H1 (cell line): ENCODE results near the gene CCDC174. TPM values are rescaled to one million over a fixed set of nuclear protein-coding genes. Genes with fewer than 3 reads are reported as not detected.

Experiments used
- CTCF ChIA-PET: fragments of 300-600 bp; sonication (Branson Sonifier 250); formaldehyde crosslinking; loops from one replicate; lab custom pipeline; 2021; ENCODE audit not compliant: partially characterized antibody; lab: Charles Lee
- POLR2A ChIA-PET: fragments of 300-600 bp; sonication (Branson Sonifier 250); formaldehyde crosslinking; loops from one replicate; lab custom pipeline; 2021; ENCODE audit warnings: inconsistent platforms; ENCODE audit not compliant: partially characterized antibody; lab: Charles Lee
- DNase-seq, 2 experiments: peaks; one replicate each; pipeline versions ENCODE4 v3.0.0 to v3.0.0-alpha.2; 2010 to 2022; ENCODE audit warnings: low spot score in 2 of 2, low read depth in 1 of 2, mixed read lengths in 1 of 2
- FAIRE-seq: peaks from 2 replicates; lab custom pipeline; 2011; peaks lifted over from hg19 to GRCh38; lab: Jason Lieb, UNC
- H2AFZ ChIP-seq: 2 replicates; pipeline ENCODE4 v1.8.1; 2012; ENCODE audit warnings: low read length, inconsistent platforms
- H2AK5ac ChIP-seq: 2 replicates; pipeline ENCODE4 v1.6.1; 2013; ENCODE audit warnings: low read depth, low read length
- H2BK120ac ChIP-seq: replicated peaks from 2 replicates; pipeline ENCODE3; 2013; ENCODE audit warnings: low read depth, low read length, inconsistent platforms
- H2BK12ac ChIP-seq: 2 replicates; pipeline ENCODE4 v1.6.1; 2013; ENCODE audit warnings: low read depth, low read length
- H2BK15ac ChIP-seq: 2 replicates; pipeline ENCODE4 v1.6.1; 2013; ENCODE audit warnings: low read length
- H2BK20ac ChIP-seq: 2 replicates; pipeline ENCODE4 v1.6.1; 2013; ENCODE audit warnings: low read length
- H2BK5ac ChIP-seq: 2 replicates; pipeline ENCODE4 v1.6.1; 2013; ENCODE audit warnings: low read depth, low read length
- H3K14ac ChIP-seq: 2 replicates; pipeline ENCODE4 v1.6.1; 2013; ENCODE audit warnings: inconsistent platforms; ENCODE audit not compliant: insufficient read length
- H3K18ac ChIP-seq: 2 replicates; pipeline ENCODE4 v1.6.1; 2013; ENCODE audit warnings: low read length; ENCODE audit errors: extremely low read depth
- H3K23ac ChIP-seq: 2 replicates; pipeline ENCODE4 v1.6.1; 2013; ENCODE audit warnings: inconsistent platforms; ENCODE audit not compliant: insufficient read length
- H3K23me2 ChIP-seq: 2 replicates; pipeline ENCODE4 v1.6.1; 2013; ENCODE audit warnings: low read depth, low read length
- H3K27ac ChIP-seq: 2 replicates; pipeline ENCODE4 v1.6.1; 2011; ENCODE audit warnings: low read depth, low read length, inconsistent platforms
- H3K27me3 ChIP-seq, 4 experiments: replicated peaks in 1 of 4; 1 replicate in 1 of 4; 2 replicates in 3 of 4; pipeline versions ENCODE4 v1.6.1 to v1.8.1; 2011 to 2013; ENCODE audit warnings: low read length in 3 of 4, mild to moderate bottlenecking in 3 of 4, inconsistent platforms in 2 of 4, mixed read lengths in 2 of 4, moderate library complexity in 1 of 4; ENCODE audit not compliant: control insufficient read depth in 3 of 4, insufficient read depth in 3 of 4; ENCODE audit errors: extremely low read depth in 1 of 4
- H3K36me3 ChIP-seq, 4 experiments: 2 replicates each; pipeline versions ENCODE4 v1.6.1 to v1.8.1; 2011 to 2013; ENCODE audit warnings: mild to moderate bottlenecking in 4 of 4, low read length in 3 of 4, moderate library complexity in 2 of 4, control low read depth in 1 of 4, inconsistent platforms in 1 of 4; ENCODE audit not compliant: insufficient read depth in 4 of 4, control insufficient read depth in 2 of 4
- H3K4ac ChIP-seq: replicated peaks from 2 replicates; pipeline ENCODE3; 2013; ENCODE audit warnings: low read length, low read depth, mixed read lengths, inconsistent platforms; ENCODE audit not compliant: insufficient read length
- H3K4me1 ChIP-seq, 4 experiments: replicated peaks in 1 of 4; 1 replicate in 1 of 4; 2 replicates in 3 of 4; pipeline versions ENCODE4 v1.6.1 to v1.8.1; 2011 to 2013; ENCODE audit warnings: low read length in 3 of 4, inconsistent platforms in 2 of 4, mixed read lengths in 1 of 4; ENCODE audit not compliant: insufficient read depth in 4 of 4, control insufficient read depth in 3 of 4
- H3K4me2 ChIP-seq, 2 experiments: 2 replicates each; pipeline versions ENCODE4 v1.6.1 to v1.8.1; 2011 to 2013; ENCODE audit warnings: low read depth in 2 of 2, low read length in 2 of 2, control low read depth in 1 of 2, inconsistent platforms in 1 of 2, mild to moderate bottlenecking in 1 of 2; ENCODE audit not compliant: insufficient read depth in 1 of 2
- H3K4me3 ChIP-seq, 4 experiments: fragments of 200-600, 300-600 bp in 1 of 4; sonication (generic), shearing (Covaris generic), sonication (Bioruptor Twin) in 1 of 4; 2 replicates each; pipeline versions ENCODE4 v1.5.1 to v1.8.1; 2011 to 2016; ENCODE audit warnings: low read length in 4 of 4, low read depth in 3 of 4, control low read depth in 2 of 4, inconsistent platforms in 2 of 4, mild to moderate bottlenecking in 2 of 4, mixed read lengths in 1 of 4, moderate library complexity in 1 of 4; ENCODE audit not compliant: insufficient read depth in 2 of 4; ENCODE audit errors: extremely low read depth in 1 of 4
- H3K56ac ChIP-seq: replicated peaks from 2 replicates; pipeline ENCODE3; 2013; ENCODE audit warnings: low read depth, mild to moderate bottlenecking, mixed read lengths, low read length, inconsistent platforms; ENCODE audit not compliant: insufficient read length
- H3K79me1 ChIP-seq: 2 replicates; pipeline ENCODE4 v1.6.1; 2013; ENCODE audit warnings: low read depth, low read length, control low read depth
- H3K79me2 ChIP-seq, 2 experiments: 2 replicates each; pipeline versions ENCODE4 v1.6.1 to v1.8.1; 2012 to 2013; ENCODE audit warnings: low read length in 2 of 2, mild to moderate bottlenecking in 2 of 2, inconsistent platforms in 1 of 2; ENCODE audit not compliant: insufficient read depth in 2 of 2, control insufficient read depth in 1 of 2
- H3K9ac ChIP-seq, 4 experiments: replicated peaks in 1 of 4; 1 replicate in 1 of 4; 2 replicates in 3 of 4; pipeline versions ENCODE4 v1.6.1 to v1.8.1; 2011 to 2013; ENCODE audit warnings: low read depth in 3 of 4, low read length in 3 of 4, control low read depth in 2 of 4, mild to moderate bottlenecking in 2 of 4, moderate library complexity in 2 of 4, inconsistent platforms in 1 of 4; ENCODE audit errors: extremely low read depth in 1 of 4
- H3K9me3 ChIP-seq, 2 experiments: 2 replicates each; pipeline versions ENCODE4 v1.6.1 to v1.8.1; 2012 to 2013; ENCODE audit warnings: mild to moderate bottlenecking in 2 of 2, moderate library complexity in 2 of 2, control low read depth in 1 of 2, inconsistent platforms in 1 of 2, low read depth in 1 of 2, low read length in 1 of 2, mixed read lengths in 1 of 2; ENCODE audit not compliant: insufficient read depth in 2 of 2
- H4K20me1 ChIP-seq, 2 experiments: replicated peaks in 1 of 2; 2 replicates each; pipeline versions ENCODE3 to v1.8.1; 2011 to 2013; ENCODE audit warnings: inconsistent platforms in 2 of 2, low read length in 2 of 2, mild to moderate bottlenecking in 1 of 2; ENCODE audit not compliant: insufficient read depth in 2 of 2, control insufficient read depth in 1 of 2
- H4K5ac ChIP-seq: 2 replicates; pipeline ENCODE4 v1.6.1; 2013; ENCODE audit warnings: low read length, low read depth, mixed read lengths, inconsistent platforms; ENCODE audit not compliant: insufficient read length
- H4K8ac ChIP-seq: 2 replicates; pipeline ENCODE4 v1.8.0; 2013; ENCODE audit warnings: mild to moderate bottlenecking, moderate library complexity, low read length, inconsistent platforms; ENCODE audit not compliant: insufficient read depth; ENCODE audit errors: extremely low read depth
- H4K91ac ChIP-seq: replicated peaks from 2 replicates; pipeline ENCODE3; 2013; ENCODE audit warnings: low read length, mixed read lengths, inconsistent platforms; ENCODE audit not compliant: insufficient read length
- ASH2L ChIP-seq: fragments of 200-600, 300-600 bp; sonication (generic); IDR thresholded peaks from one replicate; pipeline ENCODE4 v1.7.1; 2017; ENCODE audit warnings: low read length
- BRCA1 ChIP-seq: IDR thresholded peaks from 2 replicates; pipeline ENCODE4 v1.6.1; 2012; ENCODE audit warnings: low read depth, low read length, improper control_type of control experiment
- CBX5 ChIP-seq: fragments of 300-800, 300-1000 bp; sonication (generic); IDR thresholded peaks from 2 replicates; pipeline ENCODE4 v1.7.1; 2016; ENCODE audit warnings: antibody characterized with exemption, low read length, low read depth
- POLR2AphosphoS5 ChIP-seq: IDR thresholded peaks from 2 replicates; pipeline ENCODE4 v1.6.1; 2011; ENCODE audit warnings: low read depth, low read length
- RFX5 ChIP-seq: IDR thresholded peaks from 2 replicates; pipeline ENCODE4 v1.6.1; 2011; ENCODE audit warnings: low read depth, low read length, improper control_type of control experiment, borderline replicate concordance
- SP1 ChIP-seq: IDR thresholded peaks from 2 replicates; pipeline ENCODE4 v1.6.1; 2011; ENCODE audit warnings: low read depth, low read length
- TAF1 ChIP-seq: IDR thresholded peaks from 2 replicates; pipeline ENCODE4 v1.6.1; 2011; ENCODE audit warnings: mild to moderate bottlenecking, low read depth, low read length
- WGBS, 2 experiments: shearing (Covaris generic) in 1 of 2; methylation state at CpG; one replicate each; pipeline versions ENCODE4 v1.1.6 to v1.1.7; 2013 to 2015; ENCODE audit warnings: low lambda C conversion rate in 2 of 2, mixed read lengths in 2 of 2, inconsistent platforms in 1 of 2, low coverage in 1 of 2, missing lambda C conversion rate in 1 of 2; ENCODE audit not compliant: insufficient replicate concordance in 2 of 2, insufficient coverage in 1 of 2, insufficient read length in 1 of 2; ENCODE audit errors: extremely low coverage in 1 of 2, missing lambda C conversion rate in 1 of 2; 5-methylcytosine and 5-hydroxymethylcytosine counted together
- polyA plus RNA-seq, 7 experiments: library from polyadenylated mRNA; depleted of rRNA in 3 of 7; stranded (reverse) in 5 of 7; unstranded in 2 of 7; fragments of >200 nt in 5 of 7; fragments of 200-250 nt in 2 of 7; gene quantifications; 1 replicate in 5 of 7; 2 replicates in 1 of 7; 4 replicates in 1 of 7; pipeline versions ENCODE4 v1.2.1 to v1.2.3, GENCODE V29; 2011 to 2013; ENCODE audit warnings: missing spikeins in 2 of 7, mixed read lengths in 2 of 7
- total RNA-seq: library from RNA; stranded (reverse); fragmentation: NEBNext Ultra II Directional; extraction: Animal tissue kit (Norgen Biotek cat#: 25700); gene quantifications from 2 replicates; pipeline ENCODE4 v1.2.1, GENCODE V29; 2021

CCDC174 gene
- total and polyA plus RNA-seq, 2 of the 8 experiments (the other 6 are each of a cell fraction or from before 2014, with no cell fraction given) = 3.5 to 11.9 TPM

GRCh38 chr3:14658978-14659377, 7.4 kb downstream of the CCDC174 start:
- Histone ChIP-seq H3K27ac (no peak overlapping the region), H4K5ac (no peak overlapping the region), H2BK120ac (no peak overlapping the region), H2BK20ac (no peak overlapping the region), H3K23me2 (no peaks in the 10 kb centered on the region), H3K4me3 (no peak overlapping the region), H4K8ac (no peak overlapping the region), H2BK12ac (no peak overlapping the region), H4K20me1 (no peaks in the 10 kb centered on the region), H3K27me3 (no peaks in the 10 kb centered on the region), H3K79me2 (no peaks in the 10 kb centered on the region), H4K91ac (no peak overlapping the region), H3K56ac (no peak overlapping the region), H2BK5ac (no peak overlapping the region), H3K9ac (no peak overlapping the region), H3K4me1 (no peaks in the 10 kb centered on the region), H3K4me2 (no peak overlapping the region), H3K4ac (no peak overlapping the region), H3K79me1 (no peaks in the 10 kb centered on the region), H3K36me3 (peaks cover 22 to 76% (median 70%) of the 10 kb centered on the region in 4 experiments), H2BK15ac (no peak overlapping the region), H2AFZ (no peak overlapping the region), H3K18ac (no peak overlapping the region), H3K14ac (no peak overlapping the region), H3K9me3 (no peaks in the 10 kb centered on the region), H2AK5ac (no peak overlapping the region), H3K23ac (no peak overlapping the region)
- ChIA-PET CTCF (interaction anchor here (0.9 kb wide), 1 partner anchor 15 kb away, joined by 3 read pairs; no protein-coding TSS in a partner anchor), POLR2A (no interaction called here)
- WGBS, 2 experiments = 88% methylated on average over 2 of the region's 2 CpGs; no CpG with 5 or more reads in 1 of the 2 experiments
- TF ChIP-seq CBX5 (no peak), ASH2L (no peak), POLR2AphosphoS5 (no peak), BRCA1 (no peak), RFX5 (no peak), TAF1 (no peak), SP1 (no peak)
- DNase-seq = no peak
- FAIRE-seq = no peak
